DOHH2 (cell line): ENCODE data around the gene DRAXIN.

ENCODE experiments used
- H3F3A ChIP-seq: fragments of 200-600 bp; sonication (generic), shearing (Covaris generic); 2 replicates; pipeline ENCODE4 v1.6.0; 2016; ENCODE audit warnings: antibody characterized with exemption, mild to moderate bottlenecking; ENCODE audit not compliant: control insufficient read depth, insufficient read depth
- H3K27ac ChIP-seq: fragments of 200-600 bp; sonication (generic); 2 replicates; pipeline ENCODE4 v1.5.1; 2014; ENCODE audit warnings: low read depth, mild to moderate bottlenecking, low read length, moderate library complexity
- H3K27me3 ChIP-seq: fragments of 200-600 bp; sonication (generic); 2 replicates; pipeline ENCODE4 v1.6.1; 2014; ENCODE audit warnings: mild to moderate bottlenecking, low read length, mixed read lengths; ENCODE audit not compliant: control insufficient read depth
- H3K36me3 ChIP-seq: fragments of 200-600 bp; sonication (generic); 2 replicates; pipeline ENCODE4 v1.6.1; 2014; ENCODE audit warnings: mild to moderate bottlenecking, low read length, moderate library complexity, mixed read lengths; ENCODE audit not compliant: control insufficient read depth
- H3K4me1 ChIP-seq: fragments of 200-600 bp; sonication (generic); 2 replicates; pipeline ENCODE4 v1.6.1; 2014; ENCODE audit warnings: mild to moderate bottlenecking, low read length, mixed read lengths; ENCODE audit not compliant: control insufficient read depth
- H3K4me2 ChIP-seq: fragments of 200-600 bp; sonication (generic); 2 replicates; pipeline ENCODE4 v1.6.0; 2014; ENCODE audit warnings: mild to moderate bottlenecking, low read length, moderate library complexity
- H3K4me3 ChIP-seq: fragments of 200-600 bp; sonication (generic); 2 replicates; pipeline ENCODE4 v1.5.1; 2014; ENCODE audit warnings: mild to moderate bottlenecking, low read length, mixed read lengths
- H3K79me2 ChIP-seq: fragments of 200-600 bp; sonication (generic); 2 replicates; pipeline ENCODE4 v1.6.1; 2014; ENCODE audit warnings: mild to moderate bottlenecking, low read length, mixed read lengths; ENCODE audit not compliant: control insufficient read depth
- H3K9me2 ChIP-seq: fragments of 200-600 bp; sonication (generic); replicated peaks from 2 replicates; pipeline ENCODE4 v1.6.1; 2014; ENCODE audit warnings: mild to moderate bottlenecking, low read length, mixed read lengths; ENCODE audit not compliant: control insufficient read depth
- H3K9me3 ChIP-seq: fragments of 200-600 bp; sonication (generic); 2 replicates; pipeline ENCODE4 v1.6.1; 2014; ENCODE audit warnings: antibody characterized with exemption, low read length, mixed read lengths; ENCODE audit not compliant: control insufficient read depth, insufficient read depth
- H4K20me1 ChIP-seq: fragments of 200-600 bp; sonication (generic); 2 replicates; pipeline ENCODE4 v1.6.0; 2014; ENCODE audit warnings: low read depth, mild to moderate bottlenecking, antibody characterized with exemption, low read length, moderate library complexity; ENCODE audit not compliant: control insufficient read depth, insufficient read depth
- EZH2phosphoT487 ChIP-seq: fragments of 200-600 bp; sonication (generic); IDR thresholded peaks from 2 replicates; pipeline ENCODE4 v1.6.1; 2017; ENCODE audit warnings: borderline replicate concordance, mild to moderate bottlenecking, antibody characterized with exemption, low read length, moderate library complexity, mixed read lengths
- TF ChIP-seq, protein P1 (sequence below): fragments of 200-600 bp; sonication (generic); IDR thresholded peaks from one replicate; pipeline ENCODE4 v1.5.1; 2014; ENCODE audit warnings: antibody characterized with exemption, mild to moderate bottlenecking, low read depth, low read length; ENCODE audit not compliant: poor library complexity, severe bottlenecking

Gene DRAXIN

DNA sequence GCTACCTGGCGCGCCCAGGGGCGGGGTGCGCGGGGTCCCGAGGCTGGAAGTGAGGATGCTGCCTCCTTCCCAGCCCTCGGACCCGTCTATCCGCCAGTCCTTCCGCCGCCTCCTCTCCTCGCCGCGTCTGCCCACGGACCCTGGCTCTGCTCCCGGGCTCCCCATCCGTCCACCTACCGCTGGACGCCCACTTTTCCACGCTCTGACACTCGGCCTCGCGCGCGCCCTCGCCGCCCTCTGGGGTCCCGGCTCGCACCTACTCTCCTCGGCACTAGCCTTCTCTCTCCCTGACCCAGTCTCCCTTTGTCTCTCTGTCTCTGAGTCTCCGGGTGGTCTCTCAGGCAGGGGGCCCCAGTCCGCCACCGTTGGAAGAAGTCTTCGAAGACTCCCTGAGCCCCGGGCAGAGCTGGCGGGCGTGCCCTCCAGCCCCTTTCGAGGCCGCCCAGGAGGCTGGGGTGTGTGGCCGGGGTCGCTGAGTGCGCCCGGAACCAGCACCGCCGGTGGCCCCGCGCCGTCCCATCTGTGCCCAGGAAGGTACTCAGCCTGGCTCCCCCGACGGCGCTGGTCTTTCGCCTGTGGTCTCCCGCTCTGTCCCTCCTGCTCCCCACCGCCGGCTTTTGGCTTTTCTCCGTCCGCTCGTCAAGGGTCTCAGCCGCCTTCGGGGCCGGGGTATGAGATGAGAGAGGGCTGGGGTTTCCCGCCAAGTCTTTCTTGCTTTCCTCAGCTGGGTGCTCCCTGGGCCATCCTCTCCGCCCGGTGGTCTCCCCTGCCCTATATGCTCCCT is 610 bp downstream of the DRAXIN start:
- H3K9me2 ChIP-seq: no peaks in the 10 kb centered on the region
- H3K79me2 ChIP-seq: no peaks in the 10 kb centered on the region
- 0 out of 2 replicates have a peak, but pooled peaks cover 2% of the 10 kb centered on the region for H3F3A ChIP-seq
- H3K9me3 ChIP-seq: no peaks in the 10 kb centered on the region
- TF ChIP-seq, protein P1, sequence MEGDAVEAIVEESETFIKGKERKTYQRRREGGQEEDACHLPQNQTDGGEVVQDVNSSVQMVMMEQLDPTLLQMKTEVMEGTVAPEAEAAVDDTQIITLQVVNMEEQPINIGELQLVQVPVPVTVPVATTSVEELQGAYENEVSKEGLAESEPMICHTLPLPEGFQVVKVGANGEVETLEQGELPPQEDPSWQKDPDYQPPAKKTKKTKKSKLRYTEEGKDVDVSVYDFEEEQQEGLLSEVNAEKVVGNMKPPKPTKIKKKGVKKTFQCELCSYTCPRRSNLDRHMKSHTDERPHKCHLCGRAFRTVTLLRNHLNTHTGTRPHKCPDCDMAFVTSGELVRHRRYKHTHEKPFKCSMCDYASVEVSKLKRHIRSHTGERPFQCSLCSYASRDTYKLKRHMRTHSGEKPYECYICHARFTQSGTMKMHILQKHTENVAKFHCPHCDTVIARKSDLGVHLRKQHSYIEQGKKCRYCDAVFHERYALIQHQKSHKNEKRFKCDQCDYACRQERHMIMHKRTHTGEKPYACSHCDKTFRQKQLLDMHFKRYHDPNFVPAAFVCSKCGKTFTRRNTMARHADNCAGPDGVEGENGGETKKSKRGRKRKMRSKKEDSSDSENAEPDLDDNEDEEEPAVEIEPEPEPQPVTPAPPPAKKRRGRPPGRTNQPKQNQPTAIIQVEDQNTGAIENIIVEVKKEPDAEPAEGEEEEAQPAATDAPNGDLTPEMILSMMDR: no peak
- no peak for TF ChIP-seq EZH2phosphoT487
- no peaks in the 10 kb centered on the region for H4K20me1 ChIP-seq
- H3K27ac ChIP-seq: no peak overlapping the region
- no peaks in the 10 kb centered on the region for H3K36me3 ChIP-seq
- H3K4me3 ChIP-seq: no peak overlapping the region
- peaks cover 55% of the 10 kb centered on the region for H3K27me3 ChIP-seq
- H3K4me2 ChIP-seq: no peak overlapping the region
- H3K4me1 ChIP-seq: no peaks in the 10 kb centered on the region

DNA sequence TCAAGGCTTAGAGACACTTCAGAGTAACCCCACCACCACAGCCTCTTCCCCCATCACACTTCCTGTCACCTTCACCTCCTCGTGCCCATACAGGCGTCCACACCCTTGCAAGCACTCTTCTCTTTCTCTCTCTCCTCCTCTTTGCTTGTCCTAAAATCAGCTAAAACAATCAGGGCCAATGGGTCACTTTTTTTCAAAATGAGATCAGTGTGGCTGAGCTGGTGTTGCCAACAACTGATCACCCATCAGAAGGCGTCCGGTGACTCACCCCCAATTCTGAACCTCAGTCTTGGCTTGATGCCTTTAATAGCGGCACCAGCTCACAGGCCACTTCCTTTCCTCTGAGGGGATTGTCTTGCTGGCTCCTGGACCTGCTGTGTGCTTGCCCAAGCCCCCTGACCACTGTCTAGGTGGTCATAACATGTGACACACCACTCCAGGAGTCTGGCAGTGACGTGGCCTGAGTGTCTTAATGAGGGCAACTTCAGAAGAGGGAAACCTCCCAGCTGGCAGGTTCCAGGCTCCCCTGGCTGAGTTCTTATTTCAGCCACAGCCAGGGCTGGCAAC is 1.6 kb downstream of the DRAXIN start:
- H3K4me2 ChIP-seq: no peak overlapping the region
- no peak overlapping the region for H3K27ac ChIP-seq
- H3K27me3 ChIP-seq: peaks cover 55% of the 10 kb centered on the region
- H3F3A ChIP-seq: 0 out of 2 replicates have a peak, but pooled peaks cover 2% of the 10 kb centered on the region
- H3K36me3 ChIP-seq: no peaks in the 10 kb centered on the region
- H4K20me1 ChIP-seq: no peaks in the 10 kb centered on the region
- H3K4me3 ChIP-seq: no peak overlapping the region
- no peaks in the 10 kb centered on the region for H3K9me3 ChIP-seq
- no peaks in the 10 kb centered on the region for H3K9me2 ChIP-seq
- H3K79me2 ChIP-seq: no peaks in the 10 kb centered on the region
- TF ChIP-seq, protein P1: no peak
- no peak for TF ChIP-seq EZH2phosphoT487
- no peaks in the 10 kb centered on the region for H3K4me1 ChIP-seq

DNA sequence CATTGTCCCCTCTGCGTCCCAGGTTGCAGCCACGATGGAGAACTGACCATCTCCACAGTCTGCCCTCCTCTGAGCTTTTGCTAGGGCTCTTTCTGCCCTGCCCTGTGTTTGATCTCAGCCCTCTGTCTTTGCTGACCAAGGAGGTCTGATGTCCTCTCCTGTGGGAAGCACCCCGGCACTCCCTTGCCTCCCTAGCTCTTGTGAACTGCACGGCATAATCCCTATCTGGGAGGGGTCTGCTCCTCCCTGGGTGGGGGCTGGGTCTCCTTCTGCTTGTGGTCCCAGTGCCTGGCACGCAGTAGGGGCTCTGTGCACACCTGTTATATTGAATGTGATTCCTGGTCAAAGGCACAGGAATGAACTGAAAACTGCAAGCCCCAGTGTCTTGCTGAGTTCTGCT is 2.4 kb downstream of the DRAXIN start:
- Histone ChIP-seq H3K27ac (no peak overlapping the region), H3K9me2 (no peaks in the 10 kb centered on the region), H3K4me1 (no peaks in the 10 kb centered on the region), H3K4me3 (no peak overlapping the region), H3K4me2 (no peak overlapping the region), H3F3A (0 out of 2 replicates have a peak, but pooled peaks cover 2% of the 10 kb centered on the region), H3K27me3 (peaks cover 58% of the 10 kb centered on the region), H4K20me1 (no peaks in the 10 kb centered on the region), H3K79me2 (no peaks in the 10 kb centered on the region), H3K9me3 (no peaks in the 10 kb centered on the region), H3K36me3 (no peaks in the 10 kb centered on the region)
- no peak for TF ChIP-seq EZH2phosphoT487

DNA sequence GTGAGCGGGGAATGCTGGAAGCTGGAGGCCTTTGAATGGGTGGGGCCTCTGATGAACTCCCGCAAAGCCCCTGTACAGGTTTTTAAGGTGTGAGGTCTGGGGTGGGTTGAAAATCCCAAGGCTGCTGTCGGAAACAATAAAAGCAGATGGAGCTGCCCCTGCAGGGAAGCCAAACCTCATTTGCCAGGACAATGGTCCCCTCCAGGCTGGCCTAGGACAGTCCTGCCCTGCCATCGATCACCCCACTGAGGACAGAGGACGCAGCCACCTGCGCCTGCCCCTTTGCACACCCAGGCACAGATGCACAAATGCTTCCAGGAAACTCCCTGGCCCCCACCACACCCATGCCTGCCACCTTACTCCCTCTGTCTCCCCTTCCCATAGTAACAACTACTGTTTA is 4.4 kb downstream of the DRAXIN start:
- TF ChIP-seq EZH2phosphoT487: no peak
- TF ChIP-seq, protein P1: no peak
- Histone ChIP-seq H3K27ac (no peak overlapping the region), H3K4me2 (no peak overlapping the region), H3K36me3 (no peaks in the 10 kb centered on the region), H3K9me2 (no peaks in the 10 kb centered on the region), H3K27me3 (peaks cover 46% of the 10 kb centered on the region), H4K20me1 (no peaks in the 10 kb centered on the region), H3K9me3 (no peaks in the 10 kb centered on the region), H3K4me1 (no peaks in the 10 kb centered on the region), H3F3A (no peaks in the 10 kb centered on the region), H3K79me2 (no peaks in the 10 kb centered on the region), H3K4me3 (no peak overlapping the region)
